HepG2 (cell line): Measurements from ENCODE around the gene DNAJC1. TPM values are rescaled to one million over a fixed set of nuclear protein-coding genes. Genes with fewer than 3 reads are reported as not detected.

Source experiments
- ELF4 ChIP-seq: sonication (generic); formaldehyde crosslinking; IDR thresholded peaks from 2 replicates; pipeline ENCODE4 v1.5.0; 2020; ENCODE audit warnings: missing genetic modification reagents, mild to moderate bottlenecking, moderate library complexity, borderline replicate concordance
- ETV6 ChIP-seq: sonication (generic); formaldehyde crosslinking; conservative IDR thresholded peaks from 2 replicates; pipeline ENCODE4 v1.4.0; 2020; ENCODE audit warnings: missing genetic modification reagents
- GATAD2A ChIP-seq: IDR thresholded peaks from 2 replicates; pipeline ENCODE4 v1.6.1; 2016
- GFI1 ChIP-seq: sonication (generic); formaldehyde crosslinking; IDR thresholded peaks from 2 replicates; pipeline ENCODE4 v1.5.0; 2020; ENCODE audit warnings: missing genetic modification reagents, mild to moderate bottlenecking, borderline replicate concordance
- KDM2A ChIP-seq: sonication (generic); formaldehyde crosslinking; IDR thresholded peaks from 2 replicates; pipeline ENCODE4 v1.4.0; 2020; ENCODE audit warnings: low read depth, missing genetic modification reagents, borderline replicate concordance
- KDM4B ChIP-seq: sonication (generic); formaldehyde crosslinking; IDR thresholded peaks from 2 replicates; pipeline ENCODE4 v1.4.0; 2020; ENCODE audit warnings: missing genetic modification reagents
- MED1 ChIP-seq: sonication (generic); formaldehyde crosslinking; IDR thresholded peaks from 2 replicates; pipeline ENCODE4 v1.4.0; 2020; ENCODE audit warnings: missing genetic modification reagents
- NFIC ChIP-seq: IDR thresholded peaks from 2 replicates; pipeline ENCODE4 v1.6.1; 2012; ENCODE audit warnings: mild to moderate bottlenecking, low read length, inconsistent platforms
- PPARG ChIP-seq: conservative IDR thresholded peaks from 2 replicates; pipeline ENCODE4 v1.6.1; 2016; ENCODE audit warnings: missing biosample characterization, missing genetic modification reagents
- RORA ChIP-seq: sonication (generic); formaldehyde crosslinking; IDR thresholded peaks from 2 replicates; pipeline ENCODE4 v1.5.0; 2020; ENCODE audit warnings: mild to moderate bottlenecking, missing genetic modification reagents, moderate library complexity
- SALL2 ChIP-seq: sonication (generic); formaldehyde crosslinking; IDR thresholded peaks from 2 replicates; pipeline ENCODE4 v1.8.1; 2023; ENCODE audit warnings: mild to moderate bottlenecking, missing genetic modification reagents, inconsistent platforms
- SMAD3 ChIP-seq: sonication (generic); formaldehyde crosslinking; IDR thresholded peaks from 2 replicates; pipeline ENCODE4 v1.4.0; 2020; ENCODE audit warnings: missing genetic modification reagents
- SOX13 ChIP-seq, 3 experiments: fragments of 450-650 bp in 1 of 3; sonication (generic) in 1 of 3; formaldehyde crosslinking in 1 of 3; IDR thresholded peaks in 2 of 3; conservative IDR thresholded peaks in 1 of 3; 2 replicates each; pipeline versions ENCODE4 v1.5.0 to v1.6.1; 2016 to 2020; ENCODE audit warnings: antibody characterized with exemption in 1 of 3, mild to moderate bottlenecking in 1 of 3, missing compliant biosample characterization in 1 of 3, missing genetic modification reagents in 1 of 3, moderate library complexity in 1 of 3
- SOX6 ChIP-seq, 2 experiments: fragments of 450-650 bp in 1 of 2; sonication (generic) in 1 of 2; formaldehyde crosslinking in 1 of 2; IDR thresholded peaks; 2 replicates each; pipeline versions ENCODE4 v1.4.0 to v1.6.1; 2017 to 2020; ENCODE audit warnings: antibody characterized with exemption in 1 of 2, mild to moderate bottlenecking in 1 of 2, missing genetic modification reagents in 1 of 2
- SRSF9 ChIP-seq: fragments of 200-400 bp; formaldehyde crosslinking; IDR thresholded peaks from 2 replicates; pipeline ENCODE4 v1.6.1; 2018; ENCODE audit warnings: borderline replicate concordance, mild to moderate bottlenecking, low read depth, low read length; ENCODE audit not compliant: insufficient read depth, poor library complexity, severe bottlenecking
- TARDBP ChIP-seq: sonication (generic); formaldehyde crosslinking; IDR thresholded peaks from 2 replicates; pipeline ENCODE4 v1.8.0; 2022; ENCODE audit warnings: mild to moderate bottlenecking, missing genetic modification reagents
- TEAD2 ChIP-seq: sonication (generic); formaldehyde crosslinking; IDR thresholded peaks from 2 replicates; pipeline ENCODE4 v1.9.0; 2021; ENCODE audit warnings: missing genetic modification reagents
- ZSCAN9 ChIP-seq: IDR thresholded peaks from 2 replicates; pipeline ENCODE4 v1.6.1; 2016; ENCODE audit warnings: borderline replicate concordance
- polyA plus RNA-seq, 8 experiments: library from polyadenylated mRNA; depleted of rRNA in 3 of 8; stranded (reverse) in 7 of 8; unstranded in 1 of 8; fragments of >200 nt; fragmentation: Illumina TruSeq in 4 of 8; extraction: Trizol in 4 of 8; gene quantifications; 2 replicates each; pipeline versions ENCODE4 v1.2.1 to v1.2.3, GENCODE V29; 2011 to 2016; ENCODE audit warnings: low read depth in 4 of 8, missing spikeins in 1 of 8, mixed read lengths in 1 of 8; ENCODE audit not compliant: insufficient read depth in 1 of 8
- total RNA-seq, 5 experiments: library from RNA; depleted of rRNA; stranded (reverse); fragments of >200 nt; fragmentation: Illumina TruSeq; extraction: Trizol; gene quantifications; 2 replicates each; pipeline ENCODE4 v1.2.3, GENCODE V29; 2016; ENCODE audit warnings: low read depth in 1 of 5
- TF ChIP-seq, protein P1 (sequence below): sonication (generic); formaldehyde crosslinking; IDR thresholded peaks from 2 replicates; pipeline ENCODE4 v1.4.0; 2020; ENCODE audit warnings: mild to moderate bottlenecking, low read depth, missing genetic modification reagents
- TF ChIP-seq, protein P2 (sequence below): sonication (generic); formaldehyde crosslinking; IDR thresholded peaks from 2 replicates; pipeline ENCODE4 v1.8.1; 2023; ENCODE audit warnings: missing genetic modification reagents, mild to moderate bottlenecking, borderline replicate concordance
- TF ChIP-seq, protein P3 (sequence below): IDR thresholded peaks from 2 replicates; pipeline ENCODE4 v1.6.1; 2016; ENCODE audit warnings: mild to moderate bottlenecking
- TF ChIP-seq, protein P4 (sequence below): sonication (generic); formaldehyde crosslinking; IDR thresholded peaks from 2 replicates; pipeline ENCODE4 v1.5.0; 2020; ENCODE audit warnings: missing genetic modification reagents
- TF ChIP-seq, protein P5 (sequence below): sonication (generic); formaldehyde crosslinking; conservative IDR thresholded peaks from 2 replicates; pipeline ENCODE4 v1.5.0; 2020; ENCODE audit warnings: missing genetic modification reagents
- TF ChIP-seq, protein P6 (sequence below): sonication (generic); formaldehyde crosslinking; IDR thresholded peaks from 2 replicates; pipeline ENCODE4 v1.4.0; 2020; ENCODE audit warnings: missing genetic modification reagents

The DNAJC1 gene
- total and polyA plus RNA-seq, 2 of the 13 experiments (the other 11 are each of a cell fraction or from before 2014, with no cell fraction given), result 9.9 to 16.6 TPM

DNA sequence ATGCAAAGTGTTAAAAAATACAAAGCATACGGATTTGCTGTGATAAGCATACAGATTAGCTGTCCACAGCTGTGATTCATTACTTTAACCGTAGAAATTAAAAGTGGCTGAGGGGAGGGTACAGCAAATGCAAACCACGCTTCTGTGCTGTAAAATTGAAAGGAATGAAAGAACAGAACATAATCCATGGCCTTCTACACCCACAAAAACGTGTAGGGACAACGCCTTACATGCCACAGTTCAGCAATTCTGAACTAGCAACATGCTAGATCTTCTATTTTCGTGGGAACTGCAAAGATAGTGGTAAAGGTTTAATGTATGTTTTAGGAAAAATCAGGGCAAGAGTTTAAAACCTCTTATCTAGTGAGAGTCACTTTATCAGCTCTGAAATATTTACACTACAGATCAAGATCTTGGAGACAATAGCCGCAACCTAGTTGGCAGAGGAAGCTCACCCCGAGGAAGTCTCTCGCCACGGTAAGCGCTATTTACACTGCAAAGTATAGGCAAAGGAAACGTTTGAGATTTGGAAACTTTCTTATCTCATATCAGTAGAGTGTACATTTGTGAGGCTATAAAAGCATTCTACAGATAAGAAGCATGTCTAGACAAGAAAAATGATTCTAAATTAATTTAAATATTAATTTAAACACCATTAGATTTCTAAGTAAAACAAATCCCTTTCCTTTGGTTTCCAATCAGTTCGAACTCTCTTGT is 275.9 kb downstream of the DNAJC1 start (continued):
- TF ChIP-seq, protein P1, sequence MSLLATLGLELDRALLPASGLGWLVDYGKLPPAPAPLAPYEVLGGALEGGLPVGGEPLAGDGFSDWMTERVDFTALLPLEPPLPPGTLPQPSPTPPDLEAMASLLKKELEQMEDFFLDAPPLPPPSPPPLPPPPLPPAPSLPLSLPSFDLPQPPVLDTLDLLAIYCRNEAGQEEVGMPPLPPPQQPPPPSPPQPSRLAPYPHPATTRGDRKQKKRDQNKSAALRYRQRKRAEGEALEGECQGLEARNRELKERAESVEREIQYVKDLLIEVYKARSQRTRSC (CRISPR knock-in tag), result no peak
- TF ChIP-seq, protein P2, sequence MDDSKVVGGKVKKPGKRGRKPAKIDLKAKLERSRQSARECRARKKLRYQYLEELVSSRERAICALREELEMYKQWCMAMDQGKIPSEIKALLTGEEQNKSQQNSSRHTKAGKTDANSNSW (CRISPR knock-in tag), result no peak
- TF ChIP-seq SOX6 (IDR thresholded peaks at IDR 0.05) (no peak), SOX6 (CRISPR knock-in tag; IDR thresholded peaks at IDR 0.05) (peak; percentile 80), NFIC (no peak), PPARG (0 out of 2 replicates have a peak, but pooled peaks have one; percentile 35), ELF4 (no peak), TEAD2 (CRISPR knock-in tag) (no peak), KDM2A (CRISPR knock-in tag) (no peak), ETV6 (CRISPR knock-in tag) (no peak), SMAD3 (CRISPR knock-in tag) (no peak), GFI1 (CRISPR knock-in tag) (peak; percentile 97), SALL2 (no peak), SRSF9 (no peak), KDM4B (CRISPR knock-in tag) (no peak), RORA (CRISPR knock-in tag) (no peak), GATAD2A (no peak), TARDBP (CRISPR knock-in tag) (no peak), MED1 (CRISPR knock-in tag) (no peak), SOX13 (IDR thresholded peaks at IDR 0.05) (no peak), SOX13 (CRISPR knock-in tag; conservative IDR thresholded peaks at IDR 0.05 in 1 of 2, IDR thresholded peaks at IDR 0.05 in 1 of 2) (peak in 1 of 2 experiments; percentile 88; a peak in 2 of 4 replicates), ZSCAN9 (CRISPR knock-in tag) (no peak)
- TF ChIP-seq, protein P3, sequence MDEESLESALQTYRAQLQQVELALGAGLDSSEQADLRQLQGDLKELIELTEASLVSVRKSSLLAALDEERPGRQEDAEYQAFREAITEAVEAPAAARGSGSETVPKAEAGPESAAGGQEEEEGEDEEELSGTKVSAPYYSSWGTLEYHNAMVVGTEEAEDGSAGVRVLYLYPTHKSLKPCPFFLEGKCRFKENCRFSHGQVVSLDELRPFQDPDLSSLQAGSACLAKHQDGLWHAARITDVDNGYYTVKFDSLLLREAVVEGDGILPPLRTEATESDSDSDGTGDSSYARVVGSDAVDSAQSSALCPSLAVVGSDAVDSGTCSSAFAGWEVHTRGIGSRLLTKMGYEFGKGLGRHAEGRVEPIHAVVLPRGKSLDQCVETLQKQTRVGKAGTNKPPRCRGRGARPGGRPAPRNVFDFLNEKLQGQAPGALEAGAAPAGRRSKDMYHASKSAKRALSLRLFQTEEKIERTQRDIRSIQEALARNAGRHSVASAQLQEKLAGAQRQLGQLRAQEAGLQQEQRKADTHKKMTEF, result no peak
- TF ChIP-seq, protein P4, sequence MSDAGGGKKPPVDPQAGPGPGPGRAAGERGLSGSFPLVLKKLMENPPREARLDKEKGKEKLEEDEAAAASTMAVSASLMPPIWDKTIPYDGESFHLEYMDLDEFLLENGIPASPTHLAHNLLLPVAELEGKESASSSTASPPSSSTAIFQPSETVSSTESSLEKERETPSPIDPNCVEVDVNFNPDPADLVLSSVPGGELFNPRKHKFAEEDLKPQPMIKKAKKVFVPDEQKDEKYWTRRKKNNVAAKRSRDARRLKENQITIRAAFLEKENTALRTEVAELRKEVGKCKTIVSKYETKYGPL (CRISPR knock-in tag), result no peak
- TF ChIP-seq, protein P5, sequence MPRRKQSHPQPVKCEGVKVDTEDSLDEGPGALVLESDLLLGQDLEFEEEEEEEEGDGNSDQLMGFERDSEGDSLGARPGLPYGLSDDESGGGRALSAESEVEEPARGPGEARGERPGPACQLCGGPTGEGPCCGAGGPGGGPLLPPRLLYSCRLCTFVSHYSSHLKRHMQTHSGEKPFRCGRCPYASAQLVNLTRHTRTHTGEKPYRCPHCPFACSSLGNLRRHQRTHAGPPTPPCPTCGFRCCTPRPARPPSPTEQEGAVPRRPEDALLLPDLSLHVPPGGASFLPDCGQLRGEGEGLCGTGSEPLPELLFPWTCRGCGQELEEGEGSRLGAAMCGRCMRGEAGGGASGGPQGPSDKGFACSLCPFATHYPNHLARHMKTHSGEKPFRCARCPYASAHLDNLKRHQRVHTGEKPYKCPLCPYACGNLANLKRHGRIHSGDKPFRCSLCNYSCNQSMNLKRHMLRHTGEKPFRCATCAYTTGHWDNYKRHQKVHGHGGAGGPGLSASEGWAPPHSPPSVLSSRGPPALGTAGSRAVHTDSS (CRISPR knock-in tag), result no peak
- TF ChIP-seq, protein P6, sequence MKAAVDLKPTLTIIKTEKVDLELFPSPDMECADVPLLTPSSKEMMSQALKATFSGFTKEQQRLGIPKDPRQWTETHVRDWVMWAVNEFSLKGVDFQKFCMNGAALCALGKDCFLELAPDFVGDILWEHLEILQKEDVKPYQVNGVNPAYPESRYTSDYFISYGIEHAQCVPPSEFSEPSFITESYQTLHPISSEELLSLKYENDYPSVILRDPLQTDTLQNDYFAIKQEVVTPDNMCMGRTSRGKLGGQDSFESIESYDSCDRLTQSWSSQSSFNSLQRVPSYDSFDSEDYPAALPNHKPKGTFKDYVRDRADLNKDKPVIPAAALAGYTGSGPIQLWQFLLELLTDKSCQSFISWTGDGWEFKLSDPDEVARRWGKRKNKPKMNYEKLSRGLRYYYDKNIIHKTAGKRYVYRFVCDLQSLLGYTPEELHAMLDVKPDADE (CRISPR knock-in tag), result no peak
